Breast epithelium (tissue), 4 donors: ENCODE data around the gene FBXW8. TPM values are rescaled to one million over a fixed set of nuclear protein-coding genes. Genes with fewer than 3 reads are reported as not detected.

ENCODE experiments used
- DNase-seq, 2 donors: peaks; one replicate each; pipeline ENCODE4 v3.0.0-alpha.2; 2019; ENCODE audit warnings: low spot score in 2 of 2
- H3K27ac ChIP-seq, 2 donors: fragments of 200-600 bp; sonication (generic) in 1 of 2; one replicate each; pipeline ENCODE4 v1.5.1; 2016 to 2019; ENCODE audit warnings: mild to moderate bottlenecking in 1 of 2
- H3K27me3 ChIP-seq, 2 donors: fragments of 200-600 bp; sonication (generic) in 1 of 2; one replicate each; pipeline versions ENCODE4 v1.5.1 to v1.6.0; 2017 to 2019; ENCODE audit warnings: control low read depth in 1 of 2, mild to moderate bottlenecking in 1 of 2
- H3K36me3 ChIP-seq: fragments of 200-600 bp; one replicate; pipeline ENCODE4 v1.5.1; 2019
- H3K4me1 ChIP-seq, 2 donors: fragments of 200-600 bp; sonication (generic); one replicate each; pipeline ENCODE4 v1.5.1; 2016 to 2019; ENCODE audit warnings: control low read depth in 1 of 2
- H3K4me3 ChIP-seq, 3 donors: fragments of 200-600 bp; sonication (generic); 1 replicate in 2 of 3; 2 replicates in 1 of 3; pipeline ENCODE4 v1.5.1; 2016 to 2019; ENCODE audit warnings: mild to moderate bottlenecking in 3 of 3, moderate library complexity in 2 of 3
- H3K9me3 ChIP-seq, 2 donors: fragments of 200-600 bp; sonication (generic) in 1 of 2; one replicate each; pipeline ENCODE4 v1.5.1; 2016 to 2019; ENCODE audit warnings: control low read depth in 1 of 2
- POLR2A ChIP-seq: fragments of 450-650 bp; IDR thresholded peaks from one replicate; pipeline ENCODE4 v1.6.1; 2016; ENCODE audit warnings: antibody characterized with exemption, mild to moderate bottlenecking, moderate library complexity
- POLR2AphosphoS5 ChIP-seq, 3 donors: sonication (generic); formaldehyde crosslinking; IDR thresholded peaks; one replicate each; pipeline ENCODE4 v1.6.1; 2017; ENCODE audit warnings: antibody characterized with exemption in 3 of 3
- intact Hi-C: fragments of 100-400 bp; cut with DNase I; formaldehyde crosslinking; loops from one replicate; pipeline ENCODE4 v1.15.1; 2023; ENCODE audit warnings: low total_unique reads
- total RNA-seq, 3 donors: library from RNA; depleted of rRNA; stranded (reverse); fragments of >200 nt; gene quantifications; one replicate each; pipeline ENCODE4 v1.1.0, GENCODE V29; 2016
- TF ChIP-seq, protein P1 (sequence below), 3 donors: fragments of 450-650 bp; IDR thresholded peaks; one replicate each; pipeline ENCODE4 v1.5.1; 2016 to 2017; ENCODE audit warnings: antibody characterized with exemption in 3 of 3, mild to moderate bottlenecking in 3 of 3, moderate library complexity in 3 of 3

FBXW8 gene
- total RNA-seq, 3 donors from 2014 or later, result 14.9 to 22.3 (median 16.4) TPM

DNA sequence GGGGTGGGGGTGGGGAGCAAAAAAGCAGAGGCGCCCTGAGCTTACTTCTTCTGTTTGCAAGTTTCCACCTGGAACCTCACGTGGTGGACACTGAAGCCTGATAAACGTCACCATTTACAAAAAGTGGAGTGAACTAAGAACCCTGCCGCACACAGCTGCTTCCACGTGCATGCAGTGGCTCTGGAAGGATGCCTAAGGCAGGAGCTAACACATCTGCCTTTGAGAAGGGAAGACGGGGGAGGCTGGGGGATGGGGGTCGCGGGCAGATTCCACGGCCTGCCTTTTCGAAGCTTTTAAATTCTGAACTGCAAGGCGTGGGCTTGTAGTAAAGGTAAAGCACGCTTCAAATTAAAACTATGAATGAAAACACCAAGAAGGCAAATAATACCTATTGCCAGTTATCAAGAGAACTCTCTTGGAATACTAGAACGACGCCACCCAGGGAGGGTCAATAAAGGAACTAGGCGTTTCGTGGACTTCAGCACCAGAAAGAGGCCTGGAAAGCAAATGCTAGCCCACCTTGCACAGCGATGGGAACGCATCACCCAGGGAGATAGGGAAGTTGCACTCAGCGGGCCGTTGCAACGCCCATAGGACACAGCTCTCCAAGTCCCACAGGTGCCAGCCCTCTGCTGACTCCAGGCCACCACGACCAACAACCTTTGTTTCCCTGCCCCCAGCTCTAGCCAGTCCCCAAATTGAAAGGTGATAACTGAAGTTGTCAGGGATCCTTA lies 126.7 kb downstream of the FBXW8 start:
- TF ChIP-seq POLR2AphosphoS5 (IDR thresholded peaks at IDR 0.05) (no peak), POLR2A (no peak)
- TF ChIP-seq, protein P1, sequence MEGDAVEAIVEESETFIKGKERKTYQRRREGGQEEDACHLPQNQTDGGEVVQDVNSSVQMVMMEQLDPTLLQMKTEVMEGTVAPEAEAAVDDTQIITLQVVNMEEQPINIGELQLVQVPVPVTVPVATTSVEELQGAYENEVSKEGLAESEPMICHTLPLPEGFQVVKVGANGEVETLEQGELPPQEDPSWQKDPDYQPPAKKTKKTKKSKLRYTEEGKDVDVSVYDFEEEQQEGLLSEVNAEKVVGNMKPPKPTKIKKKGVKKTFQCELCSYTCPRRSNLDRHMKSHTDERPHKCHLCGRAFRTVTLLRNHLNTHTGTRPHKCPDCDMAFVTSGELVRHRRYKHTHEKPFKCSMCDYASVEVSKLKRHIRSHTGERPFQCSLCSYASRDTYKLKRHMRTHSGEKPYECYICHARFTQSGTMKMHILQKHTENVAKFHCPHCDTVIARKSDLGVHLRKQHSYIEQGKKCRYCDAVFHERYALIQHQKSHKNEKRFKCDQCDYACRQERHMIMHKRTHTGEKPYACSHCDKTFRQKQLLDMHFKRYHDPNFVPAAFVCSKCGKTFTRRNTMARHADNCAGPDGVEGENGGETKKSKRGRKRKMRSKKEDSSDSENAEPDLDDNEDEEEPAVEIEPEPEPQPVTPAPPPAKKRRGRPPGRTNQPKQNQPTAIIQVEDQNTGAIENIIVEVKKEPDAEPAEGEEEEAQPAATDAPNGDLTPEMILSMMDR (IDR thresholded peaks at IDR 0.05), result no peak
- no peaks in the 10 kb centered on the region for H3K9me3 ChIP-seq
- DNase-seq, result peak in 1 of 2 donors; percentile 43
- H3K4me1 ChIP-seq, result no peaks in the 10 kb centered on the region
- H3K4me3 ChIP-seq, result no peak overlapping the region
- H3K27ac ChIP-seq, result no peak overlapping the region
- intact Hi-C loops, result no loop called here
- H3K36me3 ChIP-seq, result no peaks in the 10 kb centered on the region
- H3K27me3 ChIP-seq, result no peaks in the 10 kb centered on the region

- intact Hi-C loops, result no loop called here
- Histone ChIP-seq H3K4me3 (no peak overlapping the region), H3K27ac (no peak overlapping the region), H3K4me1 (no peaks in the 10 kb centered on the region), H3K9me3 (no peaks in the 10 kb centered on the region), H3K27me3 (no peaks in the 10 kb centered on the region), H3K36me3 (no peaks in the 10 kb centered on the region)
- peak in 1 of 2 donors; percentile 43 for DNase-seq
- TF ChIP-seq POLR2A (no peak), POLR2AphosphoS5 (IDR thresholded peaks at IDR 0.05) (no peak)
- TF ChIP-seq, protein P1 (IDR thresholded peaks at IDR 0.05), result no peak
Observed at GRCh38 chr12:117038023-117038680, 127.4 kb downstream of the FBXW8 start.

DNA sequence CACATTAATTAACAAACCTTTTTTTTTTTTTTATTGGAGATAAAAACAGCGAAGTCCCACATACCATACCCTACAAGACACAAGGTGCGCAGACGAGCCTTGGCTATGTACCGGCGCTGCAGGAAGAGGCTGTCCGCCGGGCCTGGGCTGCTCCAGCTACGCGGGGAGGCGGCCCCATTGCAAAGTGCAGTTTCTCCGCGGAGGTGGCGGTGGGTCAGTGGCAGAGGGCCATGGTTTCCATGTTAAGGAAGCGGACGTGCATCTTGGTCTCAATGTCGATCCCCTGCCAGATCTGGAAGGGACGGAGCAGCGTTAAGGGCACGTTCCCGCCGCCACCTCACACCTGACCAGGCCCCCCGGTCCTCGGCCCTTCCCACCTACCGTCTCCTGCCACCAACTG lies 128.2 kb downstream of the FBXW8 start:
- DNase-seq, result no peak
- no peaks in the 10 kb centered on the region for H3K36me3 ChIP-seq
- intact Hi-C loops, result no loop called here
- TF ChIP-seq POLR2AphosphoS5 (IDR thresholded peaks at IDR 0.05), result no peak
- TF ChIP-seq, protein P1 (IDR thresholded peaks at IDR 0.05), result no peak
- no peak for TF ChIP-seq POLR2A
- H3K27me3 ChIP-seq, result no peaks in the 10 kb centered on the region
- no peaks in the 10 kb centered on the region for H3K4me1 ChIP-seq
- H3K27ac ChIP-seq, result no peak overlapping the region
- H3K4me3 ChIP-seq, result no peak overlapping the region
- H3K9me3 ChIP-seq, result no peaks in the 10 kb centered on the region

DNA sequence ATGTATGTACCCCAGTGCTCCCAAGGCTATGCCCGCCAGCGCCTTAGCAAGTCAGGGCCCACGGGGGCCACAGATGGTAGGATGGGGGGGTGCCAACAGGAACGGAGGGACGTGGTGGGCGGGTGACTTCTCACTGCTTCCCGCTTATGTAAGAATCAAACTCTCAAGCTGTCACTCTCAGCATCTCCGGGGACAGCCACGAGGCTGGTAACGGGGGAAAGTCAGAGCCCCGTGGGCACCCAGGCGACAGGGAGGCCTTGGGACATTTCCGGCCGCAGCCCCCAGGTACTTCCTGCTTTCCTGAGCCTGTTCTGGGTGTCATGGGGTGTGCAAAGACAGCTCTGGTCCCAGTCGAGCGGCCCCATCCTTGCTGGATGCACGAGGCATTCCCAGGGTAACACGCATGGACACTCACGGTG lies 129.2 kb downstream of the FBXW8 start:
- H3K27me3 ChIP-seq, result no peaks in the 10 kb centered on the region
- H3K36me3 ChIP-seq, result no peaks in the 10 kb centered on the region
- no peak for DNase-seq
- H3K27ac ChIP-seq, result no peak overlapping the region
- intact Hi-C loops, result no loop called here
- no peak overlapping the region for H3K4me3 ChIP-seq
- no peaks in the 10 kb centered on the region for H3K9me3 ChIP-seq
- no peaks in the 10 kb centered on the region for H3K4me1 ChIP-seq
- TF ChIP-seq POLR2A (no peak), POLR2AphosphoS5 (IDR thresholded peaks at IDR 0.05) (no peak)

GRCh38 chr12:117040496-117040895 lies 129.7 kb downstream of the FBXW8 start:
- Histone ChIP-seq H3K36me3 (no peaks in the 10 kb centered on the region), H3K27ac (no peak overlapping the region), H3K4me1 (no peaks in the 10 kb centered on the region), H3K27me3 (no peaks in the 10 kb centered on the region), H3K9me3 (no peaks in the 10 kb centered on the region), H3K4me3 (no peak overlapping the region)
- intact Hi-C loops, result no loop called here
- no peak for DNase-seq
- TF ChIP-seq POLR2A (no peak), POLR2AphosphoS5 (IDR thresholded peaks at IDR 0.05) (no peak)
- TF ChIP-seq, protein P1 (IDR thresholded peaks at IDR 0.05), result no peak
